ENCODE results near the gene GCNA.
"Not testable (repeated sequence)": the region's sequence is repeated elsewhere in the genome, so short reads cannot be mapped to it uniquely, and the experiment has no call there.

GCNA gene

DNA sequence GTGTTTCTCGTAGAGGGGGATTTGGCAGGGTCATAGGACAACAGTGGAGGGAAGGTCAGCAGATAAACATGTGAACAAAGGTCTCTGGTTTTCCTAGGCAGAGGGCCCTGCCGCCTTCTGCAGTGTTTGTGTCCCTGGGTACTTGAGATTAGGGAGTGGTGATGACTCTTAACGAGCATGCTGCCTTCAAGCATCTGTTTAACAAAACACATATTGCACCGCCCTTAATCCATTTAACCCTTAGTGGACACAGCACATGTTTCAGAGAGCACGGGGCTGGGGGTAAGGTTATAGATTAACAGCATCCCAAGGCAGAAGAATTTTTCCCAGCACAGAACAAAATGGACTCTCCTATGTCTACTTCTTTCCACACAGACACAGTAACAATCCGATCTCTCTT, 66.2 kb downstream of the GCNA start:
- DNase-seq = not testable (repeated sequence)

DNA sequence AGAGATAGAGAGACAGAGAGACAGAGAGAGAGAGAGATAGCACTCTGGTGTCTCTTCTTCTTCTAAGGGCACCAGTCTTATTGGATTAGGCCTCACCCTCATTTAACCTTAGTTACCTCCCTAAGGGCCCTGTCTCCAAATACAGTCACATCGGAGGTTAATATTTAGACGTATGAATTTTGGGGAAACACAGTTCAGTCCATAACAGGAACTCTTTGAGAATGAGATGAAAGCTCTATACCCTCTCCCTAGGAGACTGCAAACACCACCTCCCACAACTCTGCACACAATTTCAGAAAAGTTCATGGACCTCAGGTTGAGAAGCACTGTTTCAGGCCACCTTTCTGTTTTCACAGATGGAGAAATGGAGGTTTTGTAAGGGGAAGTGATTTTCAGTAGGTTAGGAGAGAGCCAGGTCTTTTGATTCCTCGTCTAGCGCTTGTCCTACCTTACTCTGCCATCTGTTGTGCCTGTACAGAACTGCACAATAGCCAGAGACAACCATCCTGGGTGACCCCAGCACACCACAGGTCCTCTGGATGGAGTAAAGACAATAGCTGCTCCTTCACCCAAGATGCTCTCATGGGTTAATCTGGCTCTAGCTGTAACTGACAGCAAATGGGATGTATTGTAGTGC, 72.2 kb downstream of the GCNA start:
- DNase-seq = peak; percentile 9

DNA sequence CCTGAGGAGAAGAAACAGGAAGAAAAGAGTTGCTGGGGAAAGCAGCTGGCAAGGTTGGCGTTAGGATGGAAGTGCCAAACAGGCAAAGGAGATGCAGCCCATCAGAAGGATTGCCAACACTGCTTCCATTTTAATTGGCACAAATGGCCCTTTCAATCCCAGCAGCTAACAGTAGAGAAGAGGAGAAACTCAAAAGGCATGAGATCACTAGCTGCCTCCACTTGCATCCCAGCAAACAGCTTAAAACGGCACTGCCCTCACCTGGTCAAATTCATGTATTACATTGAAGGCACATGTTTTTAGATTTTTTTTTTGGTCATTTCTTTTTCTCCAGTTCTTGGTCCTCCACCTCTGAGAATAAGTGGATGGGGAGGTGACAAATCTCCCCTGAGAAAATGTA, 74.2 kb downstream of the GCNA start:
- DNase-seq = peak; percentile 64

DNA sequence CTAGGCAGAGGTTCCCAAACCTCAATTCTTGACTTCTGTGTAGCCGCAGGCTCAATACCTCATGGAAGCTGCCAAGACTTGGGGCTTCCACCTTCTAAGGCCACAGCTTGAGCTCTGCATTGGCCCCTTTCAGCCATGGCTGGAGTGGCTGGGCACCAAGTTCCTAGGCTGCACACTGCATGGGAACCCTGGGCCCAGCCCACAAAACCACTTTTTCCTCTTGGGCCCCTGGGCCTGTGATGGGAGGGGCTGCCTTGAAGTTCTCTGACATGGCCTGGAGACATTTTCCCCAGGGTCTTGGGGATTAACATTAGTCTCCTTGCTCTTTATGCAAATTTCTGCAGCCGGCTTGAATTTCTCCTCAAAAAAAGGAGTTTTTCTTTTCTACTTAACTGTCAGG, 75.1 kb downstream of the GCNA start:
- no peak for DNase-seq

DNA sequence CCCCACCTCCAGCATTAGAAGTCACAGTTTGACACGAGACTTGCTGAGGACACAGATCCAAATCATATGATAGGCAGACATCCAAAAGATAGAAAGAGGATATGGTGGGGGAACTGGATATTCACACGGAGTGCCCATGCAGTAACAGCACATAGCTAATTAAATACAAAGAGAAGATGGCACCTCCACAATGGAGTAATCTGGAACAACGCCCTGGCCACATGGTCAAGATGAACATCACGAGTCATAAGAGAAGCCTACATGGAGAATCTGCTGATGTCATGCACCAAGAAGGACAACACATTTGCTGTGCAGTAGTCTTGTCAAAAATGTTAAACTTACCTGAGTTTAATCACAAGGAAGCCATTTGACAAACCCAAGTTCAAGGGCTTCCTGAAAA, 79.0 kb downstream of the GCNA start:
- DNase-seq = no peak

DNA sequence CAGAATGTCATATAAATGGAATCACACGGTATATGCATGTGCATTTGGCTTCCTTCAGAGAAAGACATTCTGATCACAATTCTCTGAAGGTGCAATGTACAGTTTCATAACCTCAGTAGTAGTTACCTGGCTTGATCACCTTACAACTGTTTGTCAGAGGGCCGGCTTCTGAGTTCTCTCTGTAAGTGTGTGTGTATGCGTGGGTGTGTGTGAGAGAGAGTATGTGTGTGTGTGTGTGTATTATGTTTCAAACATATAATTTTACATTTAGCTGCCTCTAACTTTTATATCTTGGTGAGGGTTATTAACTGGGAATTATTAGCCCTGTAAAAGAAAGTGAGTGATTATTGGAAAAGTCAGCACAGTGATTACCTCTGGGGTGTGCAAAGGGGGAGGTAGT, 81.1 kb downstream of the GCNA start:
- no peak for DNase-seq

DNA sequence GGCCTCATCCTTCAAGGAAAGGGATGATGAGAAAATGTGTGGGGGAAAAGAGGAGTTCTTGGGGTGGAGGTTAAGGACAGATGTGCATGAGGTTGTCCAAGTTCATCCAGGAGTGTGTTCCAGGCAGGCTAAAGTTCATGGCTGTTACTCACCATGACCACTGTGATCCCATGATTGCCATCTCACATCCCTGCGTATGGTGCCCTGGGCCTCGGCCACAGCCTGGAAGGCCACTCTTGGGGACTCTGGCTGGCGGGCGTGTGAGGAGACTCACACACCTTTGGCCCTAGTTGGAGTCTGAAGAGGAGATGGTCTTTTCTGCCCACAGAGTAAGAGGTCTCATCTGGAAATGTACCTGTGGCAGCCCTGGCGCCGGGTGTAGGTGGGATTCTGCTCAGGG, 81.7 kb downstream of the GCNA start:
- DNase-seq = no peak

DNA sequence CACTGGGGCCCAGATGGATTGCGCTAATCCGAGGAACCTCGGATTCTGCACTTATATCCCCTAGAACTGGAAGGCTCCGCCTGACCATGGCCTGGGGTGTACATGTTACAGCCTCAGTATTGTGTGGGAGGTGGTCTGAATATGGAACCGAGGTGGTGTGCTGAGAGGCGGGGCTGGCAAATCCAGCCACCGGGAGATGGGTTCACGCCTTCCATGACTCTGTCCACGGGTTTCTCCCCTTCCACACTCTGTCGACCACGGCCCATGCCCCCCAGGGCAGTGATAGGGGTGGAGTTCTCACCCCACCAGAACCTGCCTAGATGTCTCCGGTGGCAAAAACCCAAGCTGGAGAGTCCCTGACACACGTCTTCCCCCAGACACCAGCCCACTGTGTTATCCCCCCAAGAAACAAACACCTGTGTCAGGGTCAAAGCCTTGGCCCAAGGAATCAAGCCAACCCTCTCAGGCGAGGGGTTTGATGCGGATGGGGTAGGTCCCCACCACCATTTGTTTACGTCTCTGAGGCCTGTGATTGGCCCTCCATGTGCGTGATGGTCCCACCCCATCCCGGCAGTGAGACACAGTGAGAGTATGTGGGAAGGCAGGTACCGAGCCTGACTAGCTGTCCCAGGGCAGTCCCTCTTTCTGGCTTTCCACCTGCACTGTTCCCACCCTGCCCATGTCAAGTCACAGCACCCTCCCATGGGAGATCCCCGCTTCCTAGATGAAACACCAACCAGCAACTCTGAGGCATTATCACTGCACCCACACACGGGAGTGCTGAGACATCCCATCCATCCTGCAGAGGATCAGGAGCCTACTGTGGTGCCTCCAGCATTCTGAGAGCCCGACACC, 82.6 kb downstream of the GCNA start:
- DNase-seq = no peak

DNA sequence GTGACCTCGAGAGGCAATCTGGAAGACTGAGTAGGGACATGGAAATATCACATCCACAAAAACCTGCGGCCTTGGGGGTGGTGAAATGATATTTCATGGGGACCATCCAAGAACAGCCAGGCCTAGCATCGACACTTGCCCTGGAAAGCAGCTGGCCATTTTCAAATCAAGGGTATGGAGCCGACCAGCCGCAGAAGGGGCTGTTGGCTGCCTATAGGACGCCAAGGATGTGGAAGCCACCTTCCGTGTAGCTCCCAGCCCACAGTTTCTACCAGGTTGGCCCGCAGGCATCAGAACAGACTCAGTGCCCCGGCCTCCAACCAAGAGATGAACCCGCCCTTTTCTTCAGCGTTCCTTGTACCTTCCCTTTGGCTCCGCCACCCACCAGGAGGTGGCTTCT, 83.7 kb downstream of the GCNA start:
- DNase-seq = no peak

DNA sequence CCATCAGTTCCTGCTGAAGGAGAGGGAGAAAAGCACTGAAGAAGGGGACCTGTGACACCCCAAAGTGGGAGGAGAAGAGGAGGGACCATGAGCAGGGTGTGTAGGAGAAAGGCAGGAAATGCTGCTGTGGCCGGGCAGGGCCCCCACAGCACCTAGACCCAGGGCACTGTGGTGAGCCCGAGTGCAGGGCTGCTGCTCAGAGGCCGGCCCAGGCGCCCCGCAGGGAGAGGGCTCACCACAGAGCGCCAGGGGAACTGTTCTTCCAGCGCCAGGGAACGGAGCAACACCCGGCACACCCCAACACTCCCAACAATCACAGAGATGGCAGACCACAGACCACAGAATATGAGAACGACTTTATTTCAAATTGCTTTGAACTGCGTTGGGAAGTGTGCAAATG, 84.4 kb downstream of the GCNA start:
- DNase-seq = not testable (repeated sequence)

Measured in OCI-M1 (cell line).